IgD-negative memory B cell (primary cell): ENCODE measurements around the gene LMO4. TPM values are rescaled to one million over a fixed set of nuclear protein-coding genes. Genes with fewer than 3 reads are reported as not detected.

Experiments
- H3K27ac Mint-ChIP-seq, 3 donors: one replicate each; pipeline ENCODE4 v1.8.0; 2020 to 2022; ENCODE audit warnings: mild to moderate bottlenecking in 3 of 3, mixed read lengths in 3 of 3, moderate library complexity in 1 of 3
- H3K27me3 Mint-ChIP-seq: one replicate; pipeline ENCODE4 v1.8.0; 2021; ENCODE audit warnings: mixed read lengths
- H3K36me3 Mint-ChIP-seq: one replicate; pipeline ENCODE4 v1.8.0; 2020; ENCODE audit warnings: mild to moderate bottlenecking, mixed read lengths
- H3K4me1 Mint-ChIP-seq, 3 donors: one replicate each; pipeline ENCODE4 v1.8.0; 2020 to 2022; ENCODE audit warnings: mixed read lengths in 3 of 3, mild to moderate bottlenecking in 1 of 3
- H3K4me3 Mint-ChIP-seq, 4 donors: one replicate each; pipeline ENCODE4 v1.8.0; 2020 to 2022; ENCODE audit warnings: mild to moderate bottlenecking in 4 of 4, mixed read lengths in 4 of 4, moderate library complexity in 3 of 4
- H3K9me3 Mint-ChIP-seq, 3 donors: one replicate each; pipeline ENCODE4 v1.8.0; 2020 to 2021; ENCODE audit warnings: mixed read lengths in 3 of 3, mild to moderate bottlenecking in 1 of 3
- polyA plus RNA-seq: library from polyadenylated mRNA; unstranded; fragments of 300-500 nt; fragmentation: Illumina TruSeq; gene quantifications from one replicate; pipeline ENCODE4 v1.2.3, GENCODE V29; 2021

LMO4 gene
- polyA plus RNA-seq, 1 donor from 2014 or later, result 34.8 TPM

DNA sequence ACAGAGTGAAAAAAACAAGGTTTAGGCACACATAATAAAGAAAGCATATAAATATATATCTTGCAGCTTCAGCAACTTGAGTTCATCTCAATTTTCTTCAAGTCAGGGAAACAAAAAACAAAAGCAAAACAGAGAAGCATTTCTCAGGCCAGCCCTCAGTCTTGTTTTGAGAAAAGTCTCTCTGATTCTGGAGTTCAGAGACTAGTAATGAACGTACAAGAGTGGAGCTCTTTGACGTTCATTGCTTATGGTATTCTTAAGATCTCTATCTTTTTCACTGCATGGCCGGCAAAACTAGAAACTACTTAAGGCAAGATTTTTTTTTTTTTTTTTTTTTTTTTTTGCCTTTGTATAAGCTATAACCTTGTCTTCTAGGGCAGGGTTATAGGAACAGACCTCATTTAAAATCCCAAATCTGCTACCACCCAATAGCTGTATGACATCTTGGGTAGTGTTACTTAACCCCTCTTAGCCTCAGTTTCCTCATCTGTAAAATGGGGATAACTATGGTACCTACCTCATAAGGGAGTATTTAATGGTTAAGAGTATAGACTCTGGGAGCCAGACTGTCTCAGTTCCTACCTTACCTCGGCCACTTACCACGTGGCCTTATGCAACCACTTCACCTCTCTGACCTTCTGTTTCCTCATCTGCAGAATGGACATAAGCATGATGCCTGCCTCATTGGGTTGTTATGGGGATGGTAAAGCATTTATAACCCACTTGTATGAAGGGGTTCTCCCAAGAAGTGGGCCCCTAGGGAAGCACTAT, 33.6 kb downstream of the LMO4 start:
- H3K27me3 Mint-ChIP-seq, result no peaks in the 10 kb centered on the region
- peaks cover 0 to 2% (median 0%) of the 10 kb centered on the region in 3 donors for H3K4me1 Mint-ChIP-seq
- peaks cover 7% of the 10 kb centered on the region for H3K36me3 Mint-ChIP-seq
- H3K4me3 Mint-ChIP-seq, result no peak overlapping the region
- H3K27ac Mint-ChIP-seq, result no peak overlapping the region
- peaks cover 0 to 5% (median 0%) of the 10 kb centered on the region in 3 donors for H3K9me3 Mint-ChIP-seq

GRCh38 chr1:87362834-87363426, 34.2 kb downstream of the LMO4 start:
- peaks cover 0 to 5% (median 0%) of the 10 kb centered on the region in 3 donors for H3K9me3 Mint-ChIP-seq
- peaks cover 7% of the 10 kb centered on the region for H3K36me3 Mint-ChIP-seq
- H3K27ac Mint-ChIP-seq, result no peak overlapping the region
- no peak overlapping the region for H3K4me3 Mint-ChIP-seq
- peaks cover 0 to 2% (median 0%) of the 10 kb centered on the region in 3 donors for H3K4me1 Mint-ChIP-seq
- no peaks in the 10 kb centered on the region for H3K27me3 Mint-ChIP-seq

DNA sequence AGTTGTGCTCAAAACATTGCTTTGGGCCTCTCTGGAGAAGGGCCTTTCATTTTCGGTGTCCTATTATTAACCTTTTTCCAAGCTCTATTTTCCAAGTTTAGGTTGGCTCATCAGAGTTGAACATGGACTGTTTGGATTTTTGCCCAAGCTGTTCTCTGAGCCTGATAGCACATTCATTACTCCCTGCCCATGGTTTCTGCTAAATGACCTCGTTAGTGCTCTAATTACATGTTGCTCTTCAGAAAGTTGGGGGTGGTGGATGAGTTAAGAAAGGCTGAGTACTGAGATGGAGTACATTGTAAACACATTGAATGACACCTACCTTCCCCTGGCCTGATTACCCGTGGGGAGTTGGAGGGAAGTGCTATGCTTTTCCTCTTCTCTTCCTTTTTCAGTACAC, 38.9 kb downstream of the LMO4 start:
- Mint-ChIP-seq H3K4me1 (peaks cover 0 to 5% (median 3%) of the 10 kb centered on the region in 3 donors), H3K4me3 (no peak overlapping the region), H3K9me3 (peaks cover 0 to 3% (median 0%) of the 10 kb centered on the region in 3 donors), H3K36me3 (peaks cover 3% of the 10 kb centered on the region), H3K27me3 (no peaks in the 10 kb centered on the region), H3K27ac (no peak overlapping the region)

GRCh38 chr1:87368907-87369306, 40.2 kb downstream of the LMO4 start:
- peaks cover 0 to 5% (median 3%) of the 10 kb centered on the region in 3 donors for H3K4me1 Mint-ChIP-seq
- H3K9me3 Mint-ChIP-seq, result peaks cover 0 to 3% (median 0%) of the 10 kb centered on the region in 3 donors
- peaks cover 3% of the 10 kb centered on the region for H3K36me3 Mint-ChIP-seq
- no peak overlapping the region for H3K27ac Mint-ChIP-seq
- no peaks in the 10 kb centered on the region for H3K27me3 Mint-ChIP-seq
- H3K4me3 Mint-ChIP-seq, result no peak overlapping the region

GRCh38 chr1:87369736-87370478, 41.2 kb downstream of the LMO4 start:
- no peaks in the 10 kb centered on the region for H3K9me3 Mint-ChIP-seq
- no peak overlapping the region for H3K27ac Mint-ChIP-seq
- H3K4me1 Mint-ChIP-seq, result peaks cover 0 to 5% (median 3%) of the 10 kb centered on the region in 3 donors
- no peaks in the 10 kb centered on the region for H3K27me3 Mint-ChIP-seq
- H3K4me3 Mint-ChIP-seq, result no peak overlapping the region
- peaks cover 5% of the 10 kb centered on the region for H3K36me3 Mint-ChIP-seq

- Mint-ChIP-seq H3K4me1 (peaks cover 0 to 5% (median 3%) of the 10 kb centered on the region in 3 donors), H3K36me3 (peaks cover 5% of the 10 kb centered on the region), H3K9me3 (no peaks in the 10 kb centered on the region), H3K27me3 (no peaks in the 10 kb centered on the region), H3K27ac (no peak overlapping the region), H3K4me3 (no peak overlapping the region)
Observed at GRCh38 chr1:87370544-87370943, 41.9 kb downstream of the LMO4 start.

DNA sequence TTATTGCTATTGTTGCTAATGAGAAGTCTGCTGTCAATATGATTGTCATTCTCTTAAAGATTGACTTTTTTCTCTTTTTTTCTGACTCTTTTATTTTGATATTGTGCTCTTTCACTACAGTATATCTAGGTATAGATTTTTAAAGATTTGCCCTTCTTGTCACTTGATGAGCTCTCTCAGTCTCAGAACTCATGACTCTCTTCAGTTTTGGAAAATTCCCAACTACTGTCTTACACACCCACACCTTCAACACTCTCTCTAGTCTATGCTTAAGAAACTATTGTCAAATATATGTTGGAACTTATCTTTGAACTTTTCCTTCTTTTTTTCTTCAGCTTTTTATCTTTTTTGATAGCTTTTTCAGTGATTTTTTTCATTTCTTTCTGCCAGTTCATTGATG, 50.6 kb downstream of the LMO4 start:
- Mint-ChIP-seq H3K36me3 (peaks cover 10% of the 10 kb centered on the region), H3K4me3 (no peak overlapping the region), H3K9me3 (peaks cover 11 to 21% (median 16%) of the 10 kb centered on the region in 3 donors), H3K4me1 (peaks cover 0 to 1% (median 0%) of the 10 kb centered on the region in 3 donors), H3K27me3 (no peaks in the 10 kb centered on the region), H3K27ac (no peak overlapping the region)

DNA sequence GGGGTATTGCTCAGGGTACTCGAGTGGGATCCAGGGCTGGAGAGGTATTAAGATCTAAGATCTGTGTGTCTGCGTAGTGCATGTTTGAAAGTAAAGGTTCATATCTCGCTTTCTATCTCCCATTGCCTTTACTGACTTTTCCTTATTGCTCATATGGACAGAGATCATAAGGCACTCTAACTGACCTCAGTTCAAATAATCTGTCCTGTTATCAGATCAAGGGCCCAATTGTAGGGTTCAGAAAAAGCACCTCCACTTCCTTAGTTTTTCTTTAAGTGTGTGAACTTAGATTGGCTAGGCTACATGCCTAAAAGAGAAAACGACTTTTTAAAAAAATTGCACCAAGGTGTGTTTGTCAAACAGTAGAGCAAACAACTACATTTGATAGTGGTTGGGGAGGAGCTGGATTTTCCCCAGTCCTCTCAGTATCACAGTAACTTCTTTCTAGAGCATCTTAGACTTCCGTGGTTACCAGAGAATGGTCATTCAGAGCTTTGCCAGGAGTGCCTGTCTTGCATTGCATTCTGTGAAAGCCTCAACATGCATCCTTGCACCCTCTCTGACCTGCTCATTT, 57.6 kb downstream of the LMO4 start:
- Mint-ChIP-seq H3K27me3 (peaks cover 2% of the 10 kb centered on the region), H3K4me1 (peaks cover under 1 to 5% (median 2%) of the 10 kb centered on the region in 3 donors), H3K9me3 (no peaks in the 10 kb centered on the region), H3K27ac (no peak overlapping the region), H3K36me3 (no peaks in the 10 kb centered on the region), H3K4me3 (no peak overlapping the region)

GRCh38 chr1:87388411-87388810, 59.7 kb downstream of the LMO4 start:
- Mint-ChIP-seq H3K4me3 (no peak overlapping the region), H3K4me1 (peaks cover 8 to 16% (median 12%) of the 10 kb centered on the region in 3 donors), H3K9me3 (no peaks in the 10 kb centered on the region), H3K36me3 (no peaks in the 10 kb centered on the region), H3K27me3 (peaks cover 2% of the 10 kb centered on the region), H3K27ac (no peak overlapping the region)

DNA sequence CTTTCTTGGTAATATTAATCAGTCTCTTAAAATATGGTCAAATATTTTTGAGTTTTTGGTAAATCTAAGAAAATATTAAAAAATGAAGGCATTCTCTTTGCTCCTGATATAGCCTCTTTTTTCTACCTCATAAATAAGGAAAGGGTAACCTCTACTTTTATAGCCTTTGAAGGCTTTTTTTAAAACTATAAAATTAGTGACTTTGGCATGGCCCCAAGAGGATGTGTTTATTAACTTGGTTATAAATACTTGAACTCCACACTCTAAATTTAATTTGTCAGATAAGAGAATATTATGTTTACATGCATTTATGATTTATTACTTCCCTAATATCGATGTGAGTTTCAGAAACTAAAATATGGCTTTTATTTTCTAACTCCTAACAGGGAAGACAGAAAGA, 60.3 kb downstream of the LMO4 start:
- no peak overlapping the region for H3K27ac Mint-ChIP-seq
- H3K36me3 Mint-ChIP-seq, result no peaks in the 10 kb centered on the region
- no peak overlapping the region for H3K4me3 Mint-ChIP-seq
- peaks cover 14 to 22% (median 18%) of the 10 kb centered on the region in 3 donors for H3K4me1 Mint-ChIP-seq
- H3K27me3 Mint-ChIP-seq, result peaks cover 2% of the 10 kb centered on the region
- H3K9me3 Mint-ChIP-seq, result no peaks in the 10 kb centered on the region

DNA sequence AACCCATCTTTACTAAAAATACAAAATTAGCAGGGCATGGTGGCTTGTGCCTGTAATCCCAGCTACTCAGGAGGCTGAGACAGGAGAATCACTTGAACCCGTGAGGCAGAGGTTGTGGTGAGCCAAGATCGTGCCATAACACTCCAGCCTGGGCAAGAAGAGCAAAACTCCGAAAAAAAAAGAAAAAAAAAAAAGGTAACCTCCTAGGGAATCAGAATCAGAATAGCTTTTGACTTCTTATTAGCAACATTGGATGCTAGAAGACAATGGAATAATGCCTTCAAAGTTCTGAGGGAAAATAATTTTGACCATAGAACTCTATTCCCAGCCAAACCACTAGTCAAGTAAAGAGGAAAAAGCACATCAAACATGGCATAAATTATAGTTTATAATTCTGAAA, 60.9 kb downstream of the LMO4 start:
- no peak overlapping the region for H3K27ac Mint-ChIP-seq
- H3K36me3 Mint-ChIP-seq, result no peaks in the 10 kb centered on the region
- no peaks in the 10 kb centered on the region for H3K9me3 Mint-ChIP-seq
- H3K4me1 Mint-ChIP-seq, result peaks cover 18 to 28% (median 21%) of the 10 kb centered on the region in 3 donors
- H3K27me3 Mint-ChIP-seq, result peaks cover 2% of the 10 kb centered on the region
- H3K4me3 Mint-ChIP-seq, result no peak overlapping the region

DNA sequence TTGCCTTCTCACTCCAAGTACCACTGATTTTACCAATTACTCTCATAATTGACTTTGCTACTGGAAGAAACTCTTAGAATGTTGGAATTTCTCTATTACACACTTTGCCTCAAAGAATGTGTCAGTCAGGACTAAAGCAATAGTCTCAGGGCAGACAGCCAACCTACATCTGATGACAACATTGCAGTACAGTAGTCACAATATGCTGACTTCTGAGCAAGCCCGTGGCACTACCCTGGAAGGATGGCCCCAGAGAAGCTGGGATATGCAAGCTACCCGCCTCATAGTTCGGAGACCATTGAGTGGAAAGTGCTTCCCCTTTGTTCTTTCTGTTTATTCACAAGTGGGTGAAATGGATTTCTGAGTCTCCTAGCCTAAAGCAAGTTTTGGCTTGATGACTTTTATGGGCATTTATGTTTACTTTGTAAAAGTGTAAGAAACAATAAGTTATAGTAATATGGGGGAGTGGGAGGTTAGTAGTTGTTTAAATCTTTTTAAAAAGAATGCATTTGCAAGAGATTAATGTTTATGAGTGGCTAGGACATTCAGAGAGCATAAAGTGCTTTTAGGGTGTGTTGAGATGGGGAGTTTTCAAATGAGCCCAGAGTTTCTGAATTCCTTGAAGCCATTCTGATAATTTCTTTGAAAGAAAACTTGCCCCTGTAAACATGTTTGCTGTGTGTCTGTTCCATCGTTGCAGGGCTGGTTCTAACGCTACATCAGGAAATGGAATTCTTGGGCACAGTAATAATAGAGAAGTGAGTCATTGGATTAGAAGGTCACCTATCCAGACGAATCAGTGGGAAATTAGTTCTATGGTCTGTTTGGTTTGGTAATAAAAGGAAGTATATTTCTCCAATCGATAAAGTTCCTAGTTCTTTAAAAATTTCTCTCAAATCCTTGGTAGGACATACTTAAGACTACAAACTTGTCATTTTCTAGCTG, 63.8 kb downstream of the LMO4 start:
- no peaks in the 10 kb centered on the region for H3K9me3 Mint-ChIP-seq
- peak overlapping the region in 1 of 4 donors; percentile 65 for H3K4me3 Mint-ChIP-seq
- H3K27me3 Mint-ChIP-seq, result peaks cover 2% of the 10 kb centered on the region
- H3K36me3 Mint-ChIP-seq, result peaks cover 4% of the 10 kb centered on the region
- H3K27ac Mint-ChIP-seq, result peak overlapping the region in 1 of 3 donors; percentile 16
- peaks cover 18 to 35% (median 29%) of the 10 kb centered on the region in 3 donors for H3K4me1 Mint-ChIP-seq

DNA sequence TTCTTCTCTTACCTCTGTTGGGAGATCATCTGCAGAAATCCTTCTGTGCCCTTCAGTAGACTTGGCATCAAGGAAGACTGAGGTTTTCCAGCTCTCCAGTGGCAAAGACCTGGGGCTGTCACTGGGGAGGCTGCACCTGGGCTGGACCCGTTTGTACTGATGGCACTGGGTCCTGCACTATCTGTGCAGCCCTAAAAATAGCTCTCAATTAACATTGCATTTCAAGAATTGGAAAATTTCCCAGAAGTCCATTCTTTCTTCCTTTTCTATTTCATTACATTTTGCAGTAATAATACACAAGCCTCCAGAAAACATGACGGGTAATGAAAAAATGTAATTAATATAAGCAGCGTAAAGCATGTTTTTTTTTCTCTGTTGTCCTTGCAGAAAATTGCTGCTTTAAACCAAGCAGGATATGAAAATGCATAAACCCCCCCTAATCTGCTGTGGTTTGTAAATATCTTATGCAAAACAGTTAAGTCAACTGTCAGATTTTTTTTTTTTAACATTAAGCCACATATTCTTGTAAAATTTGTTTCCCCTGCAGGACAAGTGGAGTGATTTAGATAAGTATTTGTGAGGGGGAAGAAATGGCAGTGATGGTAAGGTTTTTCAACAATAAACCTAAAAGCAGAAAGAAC, 64.9 kb downstream of the LMO4 start:
- H3K27me3 Mint-ChIP-seq, result peaks cover 2% of the 10 kb centered on the region
- peak overlapping the region in 3 of 4 donors; percentile 22 to 72 (median 65) for H3K4me3 Mint-ChIP-seq
- peaks cover 4% of the 10 kb centered on the region for H3K36me3 Mint-ChIP-seq
- H3K4me1 Mint-ChIP-seq, result peaks cover 18 to 37% (median 28%) of the 10 kb centered on the region in 3 donors
- no peaks in the 10 kb centered on the region for H3K9me3 Mint-ChIP-seq
- no peak overlapping the region for H3K27ac Mint-ChIP-seq
